HG03565 (cell line): Measurements from ENCODE around the gene UNC45A.

Experiments used
- ATAC-seq: cut with Tn5 transposase; IDR thresholded peaks from one replicate; pipeline ENCODE4 v1.9.1; 2021; ENCODE audit warnings: mild to moderate bottlenecking, moderate library complexity; ENCODE audit not compliant: unreplicated experiment

The UNC45A gene

GRCh38 chr15:90942354-90943120 is 7.5 kb downstream of the UNC45A start:
- ATAC-seq = no peak

DNA sequence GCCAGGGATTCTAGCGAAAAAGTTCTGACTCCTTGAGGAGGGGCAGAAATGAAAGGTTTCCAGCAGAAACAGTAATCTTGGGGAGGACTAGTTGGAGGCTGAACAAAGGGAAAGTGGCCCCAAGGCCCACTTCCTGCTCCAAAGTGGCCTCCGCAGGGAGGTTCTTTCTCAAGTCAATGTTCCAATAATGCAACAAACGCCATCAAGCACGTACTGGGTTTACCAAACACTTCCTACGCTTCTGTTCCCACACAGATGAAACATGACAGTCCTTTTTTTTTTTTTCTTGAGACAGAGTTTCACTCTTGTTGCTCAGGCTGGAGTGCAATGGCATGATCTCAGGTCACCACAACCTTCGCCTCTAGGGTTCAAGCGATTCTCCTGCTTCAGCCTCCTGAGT is 10.0 kb downstream of the UNC45A start:
- ATAC-seq = no peak

- no peak for ATAC-seq
Observed at GRCh38 chr15:90946538-90946937, 11.5 kb downstream of the UNC45A start.

GRCh38 chr15:90946941-90947576 is 12.0 kb downstream of the UNC45A start:
- ATAC-seq = no peak

DNA sequence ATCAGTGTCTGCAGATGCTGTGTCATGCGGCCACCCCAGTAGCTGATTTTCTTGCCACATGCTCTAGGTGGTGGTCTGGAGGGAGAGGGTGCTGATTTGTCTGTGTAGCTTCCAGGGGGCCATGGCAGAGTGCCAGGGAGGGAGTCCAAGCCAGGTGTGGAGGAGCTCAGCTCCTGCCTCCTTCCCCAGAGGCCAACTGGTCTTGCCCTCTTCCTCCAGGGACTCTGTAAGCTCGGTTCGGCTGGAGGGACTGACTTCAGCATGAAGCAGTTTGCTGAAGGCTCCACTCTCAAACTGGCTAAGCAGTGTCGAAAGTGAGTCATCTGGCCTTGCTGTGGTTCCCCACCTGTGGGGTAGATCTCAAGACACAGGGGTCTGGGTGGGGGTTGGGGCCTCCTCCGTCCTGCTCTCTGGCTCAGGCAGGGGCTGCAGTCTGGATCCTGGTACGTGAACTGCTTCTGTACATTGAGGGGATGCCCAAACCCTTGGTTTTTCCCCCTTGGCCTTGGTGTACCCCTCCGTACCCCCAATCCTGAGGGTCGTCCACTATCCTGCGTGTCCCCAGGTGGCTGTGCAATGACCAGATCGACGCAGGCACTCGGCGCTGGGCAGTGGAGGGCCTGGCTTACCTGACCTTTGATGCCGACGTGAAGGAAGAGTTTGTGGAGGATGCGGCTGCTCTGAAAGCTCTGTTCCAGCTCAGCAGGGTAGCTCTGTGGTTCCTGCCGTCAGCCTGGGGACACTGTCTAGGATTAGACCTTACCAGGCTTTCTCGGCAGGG is 12.7 kb downstream of the UNC45A start:
- ATAC-seq = no peak

GRCh38 chr15:90948506-90948905 is 13.4 kb downstream of the UNC45A start:
- no peak for ATAC-seq

DNA sequence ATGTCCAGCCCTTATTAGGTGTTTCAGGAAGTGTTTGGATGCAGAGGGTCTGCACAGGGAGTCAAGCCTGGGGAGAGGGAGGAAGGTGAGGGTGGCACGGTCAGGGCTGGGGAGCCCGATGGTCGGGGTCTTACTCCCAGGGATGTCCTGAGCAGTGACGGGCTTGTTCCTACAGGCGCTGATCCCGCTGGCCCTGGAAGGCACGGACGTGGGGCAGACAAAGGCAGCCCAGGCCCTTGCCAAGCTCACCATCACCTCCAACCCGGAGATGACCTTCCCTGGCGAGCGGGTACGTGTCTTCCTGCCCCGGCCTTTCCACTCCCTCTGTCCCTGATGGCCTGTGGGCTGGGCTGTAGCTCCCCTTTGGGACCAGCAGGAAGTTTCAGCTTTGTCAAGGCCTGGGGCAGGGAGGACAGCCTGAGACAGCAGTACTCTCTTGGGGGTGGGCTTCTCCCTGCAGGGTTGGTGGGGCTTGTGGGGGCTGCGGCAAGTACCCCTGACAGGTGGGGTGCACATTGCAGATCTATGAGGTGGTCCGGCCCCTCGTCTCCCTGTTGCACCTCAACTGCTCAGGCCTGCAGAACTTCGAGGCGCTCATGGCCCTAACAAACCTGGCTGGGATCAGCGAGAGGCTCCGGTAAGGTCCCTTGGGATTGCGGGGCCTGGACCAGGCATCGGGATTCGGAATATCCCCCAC is 15.0 kb downstream of the UNC45A start:
- ATAC-seq = no peak

- ATAC-seq = no peak
Observed at GRCh38 chr15:90950676-90951075, 15.6 kb downstream of the UNC45A start.

GRCh38 chr15:90952901-90953677 is 18.0 kb downstream of the UNC45A start:
- ATAC-seq = no peak

GRCh38 chr15:90953947-90954711 is 19.0 kb downstream of the UNC45A start:
- no peak for ATAC-seq

GRCh38 chr15:90954712-90955623 is 19.9 kb downstream of the UNC45A start, which contains the start of gene RCCD1:
Gene RCCD1 (plus strand): TSS chr15:90954884. CDS start chr15:90956735, 1,851 bp downstream.
- peak; percentile 83 for ATAC-seq

GRCh38 chr15:90955624-90956273 is 20.7 kb downstream of the UNC45A start:
- no peak for ATAC-seq

DNA sequence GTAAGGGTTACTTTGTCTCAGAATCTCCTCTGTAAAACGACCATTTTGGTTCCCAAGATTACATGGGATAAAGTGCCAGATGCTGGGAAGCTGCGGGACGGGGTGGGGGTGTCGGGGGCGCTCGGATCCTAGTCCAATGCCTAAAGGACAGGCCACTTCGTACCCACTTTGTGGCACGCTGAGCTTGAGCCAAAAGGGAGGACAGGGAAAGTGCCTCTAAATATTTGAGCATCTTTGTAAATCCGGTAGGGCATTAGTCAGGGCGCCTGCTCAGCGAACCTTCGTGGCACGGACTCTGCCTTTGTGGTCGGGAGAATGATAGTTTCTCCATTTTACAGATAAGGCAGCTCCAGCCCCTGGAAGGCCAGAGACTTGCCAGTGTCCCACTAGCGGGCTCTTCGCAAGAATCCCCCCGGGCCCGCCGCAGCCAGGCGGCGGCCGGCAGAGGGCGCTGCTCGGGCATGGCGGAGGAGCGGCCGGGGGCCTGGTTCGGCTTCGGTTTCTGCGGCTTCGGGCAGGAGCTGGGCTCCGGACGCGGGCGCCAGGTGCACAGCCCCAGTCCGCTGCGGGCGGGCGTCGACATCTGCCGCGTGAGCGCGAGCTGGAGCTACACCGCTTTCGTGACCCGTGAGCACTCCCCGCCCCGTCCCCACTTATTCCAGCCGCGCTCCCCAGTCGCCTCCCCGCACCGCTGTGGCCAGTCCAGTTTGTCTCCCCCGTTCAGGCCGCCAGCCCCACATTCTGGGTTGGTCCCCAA is 21.4 kb downstream of the UNC45A start:
- no peak for ATAC-seq

- no peak for ATAC-seq
Observed at GRCh38 chr15:90957031-90957790, 22.1 kb downstream of the UNC45A start.

DNA sequence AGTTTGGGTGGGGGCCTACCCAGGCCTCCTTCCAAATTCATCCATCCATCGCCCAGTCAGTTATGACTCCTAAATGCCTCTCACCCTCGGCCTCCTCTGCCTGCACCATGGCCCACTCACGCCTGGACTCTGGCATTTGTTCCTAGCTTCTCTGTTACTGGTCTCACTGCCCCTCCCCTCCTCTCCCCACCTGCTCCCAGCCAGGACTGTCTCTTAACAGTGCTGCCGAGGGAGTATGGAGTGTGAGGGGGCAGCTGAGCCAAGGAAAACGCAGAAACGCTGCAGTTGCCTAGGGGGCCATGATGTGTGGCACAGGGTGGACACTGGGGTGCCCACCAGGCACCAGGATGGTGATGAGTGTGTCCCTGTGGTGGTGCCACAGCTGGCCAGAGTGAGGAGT is 22.7 kb downstream of the UNC45A start:
- ATAC-seq = no peak

- ATAC-seq = no peak
Observed at GRCh38 chr15:90959028-90959595, 24.0 kb downstream of the UNC45A start.
